Stimulated activated memory B cell treated with anti-CD40 and anti-IgM and Interleukin-4, amounts not matched to agents 10 μg/mL and 1 μg/mL and 100 μg/mL, for 72 hours (primary cell): ENCODE data around the gene SLC27A5.

Experiments used
- ATAC-seq: fragments of 150-1000 bp; cut with Tn5 transposase; 2 replicates; pipeline ENCODE4 v1.10.0; 2021
- H3K27ac Mint-ChIP-seq: one replicate; pipeline ENCODE4 v1.8.0; 2022; ENCODE audit warnings: mild to moderate bottlenecking, mixed read lengths
- H3K27me3 Mint-ChIP-seq: one replicate; pipeline ENCODE4 v1.8.0; 2022; ENCODE audit warnings: mixed read lengths
- H3K36me3 Mint-ChIP-seq: one replicate; pipeline ENCODE4 v1.8.0; 2022; ENCODE audit warnings: mixed read lengths
- H3K4me1 Mint-ChIP-seq: one replicate; pipeline ENCODE4 v1.8.0; 2022; ENCODE audit warnings: mixed read lengths
- H3K4me3 Mint-ChIP-seq: one replicate; pipeline ENCODE4 v1.8.0; 2022; ENCODE audit warnings: mild to moderate bottlenecking, moderate library complexity, mixed read lengths
- H3K9me3 Mint-ChIP-seq: one replicate; pipeline ENCODE4 v1.8.0; 2022; ENCODE audit warnings: mixed read lengths

Gene SLC27A5

GRCh38 chr19:58511353-58512208, at the start of gene SLC27A5:
Gene SLC27A5, minus strand, starts transcription at chr19:58511992. Its CDS starts 37 bp downstream, at chr19:58511955.
- peaks cover 6% of the 10 kb centered on the region for H3K9me3 Mint-ChIP-seq
- no peak within 1 kb of the TSS for H3K27ac Mint-ChIP-seq
- peaks cover 30% of the 10 kb centered on the region for H3K4me1 Mint-ChIP-seq
- no peaks in the 10 kb centered on the region for H3K27me3 Mint-ChIP-seq
- H3K36me3 Mint-ChIP-seq, result peaks cover 18% of the 10 kb centered on the region
- no peak for ATAC-seq
- no peak within 1 kb of the TSS for H3K4me3 Mint-ChIP-seq

- Mint-ChIP-seq H3K36me3 (peaks cover 23% of the 10 kb centered on the region), H3K27me3 (no peaks in the 10 kb centered on the region), H3K9me3 (no peaks in the 10 kb centered on the region), H3K4me3 (no peak overlapping the region), H3K4me1 (peaks cover 76% of the 10 kb centered on the region), H3K27ac (no peak overlapping the region)
- ATAC-seq, result no peak
Measured at GRCh38 chr19:58560921-58561320, 49.1 kb upstream of the SLC27A5 start.

- Mint-ChIP-seq H3K27ac (peak overlapping the region; percentile 100), H3K4me3 (peak overlapping the region; percentile 89), H3K36me3 (peaks cover 23% of the 10 kb centered on the region), H3K27me3 (no peaks in the 10 kb centered on the region), H3K4me1 (peaks cover 79% of the 10 kb centered on the region), H3K9me3 (no peaks in the 10 kb centered on the region)
- ATAC-seq, result no peak
Measured at GRCh38 chr19:58560007-58560887, 48.5 kb upstream of the SLC27A5 start.

GRCh38 chr19:58559275-58560006, 47.6 kb upstream of the SLC27A5 start:
- H3K4me3 Mint-ChIP-seq, result peak overlapping the region; percentile 89
- no peaks in the 10 kb centered on the region for H3K9me3 Mint-ChIP-seq
- H3K36me3 Mint-ChIP-seq, result peaks cover 23% of the 10 kb centered on the region
- H3K27me3 Mint-ChIP-seq, result no peaks in the 10 kb centered on the region
- H3K4me1 Mint-ChIP-seq, result peaks cover 81% of the 10 kb centered on the region
- peak; percentile 48 for ATAC-seq
- H3K27ac Mint-ChIP-seq, result peak overlapping the region; percentile 100

- Mint-ChIP-seq H3K4me3 (peak overlapping the region; percentile 89), H3K9me3 (no peaks in the 10 kb centered on the region), H3K27me3 (no peaks in the 10 kb centered on the region), H3K4me1 (peaks cover 83% of the 10 kb centered on the region), H3K36me3 (peaks cover 25% of the 10 kb centered on the region), H3K27ac (peak overlapping the region; percentile 100)
- ATAC-seq, result peak; percentile 84
Measured at GRCh38 chr19:58558623-58559274, 47.0 kb upstream of the SLC27A5 start.

GRCh38 chr19:58558066-58558622, 46.4 kb upstream of the SLC27A5 start, which contains the start of gene UBE2M:
Gene UBE2M, minus strand, starts transcription at chr19:58558611. Its CDS starts 230 bp downstream, at chr19:58558381.
- Mint-ChIP-seq H3K27me3 (no peaks in the 10 kb centered on the region), H3K27ac (peak within 1 kb of the TSS; percentile 100), H3K4me1 (peaks cover 83% of the 10 kb centered on the region), H3K36me3 (peaks cover 29% of the 10 kb centered on the region), H3K9me3 (no peaks in the 10 kb centered on the region), H3K4me3 (peak within 1 kb of the TSS; percentile 89)
- ATAC-seq, result peak; percentile 0

GRCh38 chr19:58557221-58558065, 45.7 kb upstream of the SLC27A5 start:
- no peaks in the 10 kb centered on the region for H3K9me3 Mint-ChIP-seq
- peak overlapping the region; percentile 89 for H3K4me3 Mint-ChIP-seq
- ATAC-seq, result no peak
- H3K27ac Mint-ChIP-seq, result peak overlapping the region; percentile 100
- peaks cover 36% of the 10 kb centered on the region for H3K36me3 Mint-ChIP-seq
- H3K27me3 Mint-ChIP-seq, result no peaks in the 10 kb centered on the region
- H3K4me1 Mint-ChIP-seq, result peaks cover 83% of the 10 kb centered on the region

DNA sequence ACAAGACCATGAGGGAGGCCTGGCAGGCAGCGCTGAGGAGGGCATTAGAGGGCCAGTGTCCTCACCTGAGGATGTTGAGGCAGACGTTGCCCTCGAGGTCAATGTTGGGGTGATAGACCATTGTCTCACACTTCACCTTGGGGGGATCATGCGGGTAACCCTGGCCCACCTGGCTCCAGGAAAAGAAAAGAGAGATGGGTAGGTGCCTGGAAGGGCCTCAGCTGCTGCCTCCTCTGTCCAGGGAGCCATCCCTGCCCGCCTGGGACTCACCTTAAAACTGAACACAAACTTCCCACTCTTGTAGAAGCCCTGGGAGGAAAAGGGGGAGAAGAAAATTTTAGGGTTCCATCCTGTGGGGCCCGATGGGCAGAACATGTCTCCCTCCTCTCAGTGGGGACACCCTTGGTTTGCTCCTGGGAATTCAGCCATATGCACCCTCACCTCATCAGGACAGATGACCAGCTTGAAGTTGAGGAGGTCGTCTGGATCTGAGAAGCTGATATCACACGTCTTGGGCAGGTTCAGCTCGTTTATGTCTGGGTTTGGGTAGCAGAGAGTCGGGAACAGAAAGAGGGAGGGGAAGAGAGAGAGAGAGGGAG, 44.9 kb upstream of the SLC27A5 start:
- Mint-ChIP-seq H3K27ac (peak overlapping the region; percentile 100), H3K27me3 (no peaks in the 10 kb centered on the region), H3K4me3 (peak overlapping the region; percentile 89), H3K36me3 (peaks cover 42% of the 10 kb centered on the region), H3K4me1 (peaks cover 77% of the 10 kb centered on the region), H3K9me3 (no peaks in the 10 kb centered on the region)
- no peak for ATAC-seq

DNA sequence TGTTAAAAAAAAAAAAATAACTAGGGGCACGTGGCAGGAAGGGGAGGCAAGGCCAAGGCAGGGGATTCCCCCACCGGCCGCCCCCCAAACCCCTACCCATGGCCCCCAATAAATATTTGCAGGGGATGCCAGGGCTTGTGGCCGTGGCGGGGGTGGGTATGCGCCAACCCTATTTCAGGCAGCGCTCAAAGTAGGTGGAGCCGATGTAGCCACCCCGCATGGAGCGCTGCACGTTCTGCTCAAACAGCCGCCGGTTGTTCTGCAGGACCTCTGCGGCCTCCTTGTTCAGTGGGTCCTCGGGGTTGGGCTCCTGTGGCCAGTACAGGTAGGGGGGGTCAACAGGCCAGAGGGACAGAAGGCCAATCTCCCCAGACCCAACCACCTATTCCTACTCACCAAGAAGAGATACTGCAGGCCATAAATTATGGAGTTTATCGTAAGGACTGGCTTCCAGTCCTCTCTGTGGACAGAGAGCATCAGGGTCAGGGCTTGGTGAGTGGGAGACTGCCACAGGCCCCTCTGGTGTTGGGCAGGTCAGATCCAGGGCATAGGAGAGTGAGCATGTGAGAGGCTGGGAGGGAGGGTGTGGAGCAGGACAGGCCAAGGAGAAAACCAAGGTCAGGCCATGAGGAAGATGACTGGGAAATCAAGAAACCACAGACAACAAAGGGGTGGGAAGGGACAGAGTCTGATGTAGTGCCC, 44.3 kb upstream of the SLC27A5 start:
- peak overlapping the region; percentile 89 for H3K4me3 Mint-ChIP-seq
- H3K27me3 Mint-ChIP-seq, result no peaks in the 10 kb centered on the region
- peaks cover 48% of the 10 kb centered on the region for H3K36me3 Mint-ChIP-seq
- H3K27ac Mint-ChIP-seq, result peak overlapping the region; percentile 100
- ATAC-seq, result no peak
- H3K9me3 Mint-ChIP-seq, result no peaks in the 10 kb centered on the region
- peaks cover 71% of the 10 kb centered on the region for H3K4me1 Mint-ChIP-seq

GRCh38 chr19:58555369-58555885, 43.6 kb upstream of the SLC27A5 start:
- peak overlapping the region; percentile 89 for H3K4me3 Mint-ChIP-seq
- ATAC-seq, result no peak
- no peaks in the 10 kb centered on the region for H3K9me3 Mint-ChIP-seq
- H3K27me3 Mint-ChIP-seq, result no peaks in the 10 kb centered on the region
- peaks cover 54% of the 10 kb centered on the region for H3K36me3 Mint-ChIP-seq
- H3K4me1 Mint-ChIP-seq, result peaks cover 65% of the 10 kb centered on the region
- peak overlapping the region; percentile 100 for H3K27ac Mint-ChIP-seq

DNA sequence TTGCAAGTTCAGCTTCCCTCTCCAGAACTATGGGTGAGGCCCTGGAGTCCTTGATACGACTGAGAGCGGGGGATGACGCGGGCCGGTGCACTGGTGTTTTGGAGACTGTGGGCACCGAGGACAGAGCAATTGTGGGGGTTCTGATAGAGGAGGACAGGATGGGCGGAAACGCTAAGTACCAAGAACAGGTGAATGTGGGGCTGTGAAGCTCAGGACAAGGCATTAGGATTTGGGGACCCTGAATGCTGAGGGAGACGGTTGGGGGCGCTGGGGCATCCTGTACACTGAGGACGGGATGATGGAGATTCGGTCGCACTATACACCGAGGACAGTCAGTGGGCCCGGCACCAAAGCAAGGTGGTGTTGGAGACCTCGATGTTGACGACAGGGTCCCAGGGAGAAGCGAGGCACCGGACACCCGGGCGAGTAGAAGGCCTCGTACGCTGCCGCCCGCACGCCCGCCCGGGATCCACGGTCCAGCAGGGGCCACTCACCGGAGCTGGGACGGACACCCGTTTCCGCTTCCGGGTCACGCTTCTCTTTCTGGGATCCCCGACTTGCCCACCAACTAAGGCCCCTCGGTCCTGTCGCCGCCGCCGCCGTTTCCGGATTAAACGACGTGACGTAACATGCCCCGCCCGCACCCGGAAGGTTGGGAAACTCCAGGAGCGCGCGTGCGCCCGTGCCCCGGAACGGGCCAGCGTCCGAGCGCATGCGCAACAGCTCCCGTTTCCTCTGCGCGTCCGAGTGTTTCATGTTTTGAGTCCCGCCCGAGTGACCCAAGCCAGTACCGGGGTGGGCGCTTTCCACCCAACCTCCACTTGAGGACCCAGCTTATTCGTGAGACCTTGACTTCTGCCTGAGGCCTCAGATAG, 42.9 kb upstream of the SLC27A5 start, which contains the start of gene CHMP2A:
TSS of gene CHMP2A (minus strand) at position 612 of the 875 bp plus-strand sequence. CDS start 893 bp downstream, outside the sequence.
- peak within 1 kb of the TSS; percentile 100 for H3K27ac Mint-ChIP-seq
- no peaks in the 10 kb centered on the region for H3K9me3 Mint-ChIP-seq
- H3K4me3 Mint-ChIP-seq, result peak within 1 kb of the TSS; percentile 89
- H3K36me3 Mint-ChIP-seq, result peaks cover 60% of the 10 kb centered on the region
- ATAC-seq, result peak; percentile 65
- H3K4me1 Mint-ChIP-seq, result peaks cover 58% of the 10 kb centered on the region
- no peaks in the 10 kb centered on the region for H3K27me3 Mint-ChIP-seq
